HG03354 (cell line): ENCODE measurements around the gene SAT2.
"Not testable (repeated sequence)": the region's sequence is repeated elsewhere in the genome, so short reads cannot be mapped to it uniquely, and the experiment has no call there.

Experiments
- ATAC-seq: cut with Tn5 transposase; IDR thresholded peaks from one replicate; pipeline ENCODE4 v1.9.1; 2021; ENCODE audit warnings: mild to moderate bottlenecking; ENCODE audit not compliant: unreplicated experiment, poor library complexity, severe bottlenecking

The SAT2 gene

GRCh38 chr17:7597561-7597960 lies 30.1 kb downstream of the SAT2 start:
- ATAC-seq = not testable (repeated sequence)

GRCh38 chr17:7593296-7593695 lies 34.3 kb downstream of the SAT2 start:
- ATAC-seq = no peak

DNA sequence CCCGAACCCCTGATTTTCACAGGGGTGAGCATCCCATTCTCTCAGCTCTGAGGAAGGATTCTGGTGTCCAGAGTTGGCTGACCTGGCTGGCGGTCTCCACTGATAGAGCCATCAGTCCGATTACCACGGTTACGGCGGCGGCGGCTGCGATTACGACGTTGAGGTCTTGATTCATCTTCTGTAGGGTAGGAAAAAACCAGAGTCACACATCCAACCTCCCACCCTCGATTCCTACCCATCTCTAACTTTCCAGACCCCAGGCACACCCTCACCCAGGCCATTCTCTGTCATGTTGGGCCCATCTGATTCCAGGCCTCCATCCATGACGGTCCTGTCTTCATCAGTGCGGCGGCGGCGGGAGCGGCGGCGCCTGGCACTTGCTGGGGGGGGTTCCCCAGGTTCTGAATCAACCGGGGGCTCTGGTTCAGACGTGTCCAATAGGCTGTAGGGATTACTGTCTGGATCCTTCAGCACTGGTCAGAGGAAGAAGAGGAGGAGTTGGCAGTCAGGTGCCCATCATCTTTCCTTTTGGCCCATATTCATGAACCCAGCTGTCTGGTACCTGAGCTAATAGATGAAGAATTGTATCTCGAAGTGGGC lies 35.1 kb downstream of the SAT2 start:
- ATAC-seq = no peak

DNA sequence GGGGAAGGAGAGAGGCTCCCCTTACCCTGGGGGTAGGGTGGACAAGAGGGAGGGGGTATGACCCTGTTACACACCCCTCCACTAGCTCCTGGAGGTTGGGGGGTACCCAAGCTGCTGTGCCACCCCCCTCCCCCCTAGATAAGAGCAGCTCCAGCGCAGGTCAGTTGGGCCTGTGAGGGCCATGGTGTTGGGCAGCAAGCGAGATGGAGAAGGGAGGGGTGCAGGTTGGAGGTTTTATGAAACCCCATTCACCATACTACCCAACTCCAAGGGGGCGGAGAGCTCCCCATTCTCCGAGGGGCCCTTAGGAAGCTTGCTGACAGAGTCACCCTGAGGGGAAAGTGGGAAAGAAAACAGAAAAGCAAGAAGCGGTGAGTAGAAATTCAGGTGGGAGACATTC lies 36.0 kb downstream of the SAT2 start:
- ATAC-seq = no peak

DNA sequence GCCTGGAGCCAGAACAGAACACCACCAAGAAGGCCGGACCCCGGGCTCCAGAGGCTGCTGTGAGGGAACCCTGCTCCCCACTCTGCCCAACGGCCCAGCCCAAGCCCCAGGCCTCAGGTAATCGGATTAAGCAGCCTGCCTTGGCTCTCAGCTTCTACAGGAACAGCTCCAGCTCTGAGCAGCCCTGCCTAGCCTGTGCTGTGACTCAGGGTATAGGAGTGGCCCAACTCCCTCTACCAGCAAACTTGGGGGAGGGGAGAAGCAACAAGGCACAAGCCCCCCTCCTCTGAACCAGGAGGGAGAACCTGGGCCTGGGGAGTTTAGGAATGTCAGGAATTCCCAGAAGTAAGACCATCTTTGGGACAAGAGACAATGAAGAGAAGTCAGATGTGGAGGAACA lies 36.9 kb downstream of the SAT2 start:
- ATAC-seq = no peak

DNA sequence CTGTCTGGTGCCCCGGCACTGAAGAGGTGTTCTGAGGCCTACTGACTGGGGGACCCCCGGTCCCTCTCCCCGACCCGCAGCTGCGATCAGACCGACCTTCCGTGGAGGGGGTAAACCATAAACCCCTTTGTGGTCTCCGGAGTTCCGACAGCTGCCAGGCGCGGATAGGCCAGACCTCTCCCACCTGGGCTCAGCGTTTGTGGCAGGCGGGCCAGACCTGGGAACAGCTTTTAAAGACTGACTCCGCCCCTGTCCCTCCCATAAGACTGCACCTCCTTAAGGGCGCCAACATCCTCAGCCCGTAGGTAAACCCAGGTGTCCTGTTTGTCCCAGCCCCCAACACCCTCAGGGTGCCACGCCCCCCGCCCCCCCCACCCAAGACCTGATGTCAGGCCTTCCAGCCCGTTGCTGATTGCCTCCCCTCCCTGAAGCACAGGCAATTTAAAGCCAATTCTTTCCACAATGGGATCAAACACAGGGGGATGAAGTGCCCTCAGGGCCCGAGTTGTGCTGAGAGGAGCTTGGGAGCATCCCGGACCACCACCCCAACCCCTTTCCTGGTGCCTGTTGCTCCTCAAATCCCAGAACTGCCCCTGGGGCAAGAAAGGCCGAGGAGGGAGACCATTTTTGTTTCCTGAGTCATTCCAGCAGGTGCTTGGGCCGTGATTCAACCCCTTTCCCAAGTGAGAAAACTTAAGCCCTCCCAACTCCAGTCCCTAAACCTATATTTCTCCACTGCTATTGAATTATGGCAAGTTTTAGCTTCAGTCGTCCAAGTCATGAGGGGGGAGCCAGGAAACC lies 37.5 kb downstream of the SAT2 start, which contains the start of gene SOX15:
Gene SOX15, minus strand, starts transcription at position 204 of the 801 bp plus-strand sequence. CDS start 418 bp downstream, outside the sequence.
- no peak for ATAC-seq

DNA sequence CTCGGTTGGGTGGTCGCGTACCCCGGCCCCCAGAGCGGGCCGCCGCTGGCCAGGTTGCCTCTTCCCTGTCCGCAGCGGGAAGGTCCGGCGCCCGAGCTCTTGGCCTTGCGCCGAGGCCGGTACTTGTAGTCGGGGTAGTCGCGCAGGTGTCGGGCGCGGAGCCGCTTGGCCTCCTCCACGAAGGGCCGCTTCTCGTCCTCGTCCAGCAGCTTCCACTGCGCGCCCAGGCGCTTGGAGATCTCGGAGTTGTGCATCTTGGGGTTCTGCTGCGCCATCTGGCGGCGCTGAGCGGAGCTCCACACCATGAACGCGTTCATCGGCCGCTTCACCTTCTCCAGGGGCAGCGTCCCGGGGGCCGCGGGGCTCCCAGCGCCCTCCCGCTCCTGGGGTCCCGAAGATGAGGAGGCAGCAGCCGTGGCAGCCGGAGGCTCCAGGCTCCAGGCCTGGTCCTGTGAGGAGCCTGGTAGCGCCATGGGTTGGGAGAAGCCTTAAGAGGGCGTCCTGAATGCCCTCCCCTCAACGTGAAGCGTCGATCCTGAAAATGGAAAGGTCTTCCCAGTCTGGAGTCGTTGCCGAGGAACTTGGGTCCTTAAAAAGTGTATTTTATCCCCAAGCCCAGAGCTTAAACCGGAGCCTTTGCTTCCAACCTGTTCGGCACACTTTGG lies 38.3 kb downstream of the SAT2 start:
- no peak for ATAC-seq

DNA sequence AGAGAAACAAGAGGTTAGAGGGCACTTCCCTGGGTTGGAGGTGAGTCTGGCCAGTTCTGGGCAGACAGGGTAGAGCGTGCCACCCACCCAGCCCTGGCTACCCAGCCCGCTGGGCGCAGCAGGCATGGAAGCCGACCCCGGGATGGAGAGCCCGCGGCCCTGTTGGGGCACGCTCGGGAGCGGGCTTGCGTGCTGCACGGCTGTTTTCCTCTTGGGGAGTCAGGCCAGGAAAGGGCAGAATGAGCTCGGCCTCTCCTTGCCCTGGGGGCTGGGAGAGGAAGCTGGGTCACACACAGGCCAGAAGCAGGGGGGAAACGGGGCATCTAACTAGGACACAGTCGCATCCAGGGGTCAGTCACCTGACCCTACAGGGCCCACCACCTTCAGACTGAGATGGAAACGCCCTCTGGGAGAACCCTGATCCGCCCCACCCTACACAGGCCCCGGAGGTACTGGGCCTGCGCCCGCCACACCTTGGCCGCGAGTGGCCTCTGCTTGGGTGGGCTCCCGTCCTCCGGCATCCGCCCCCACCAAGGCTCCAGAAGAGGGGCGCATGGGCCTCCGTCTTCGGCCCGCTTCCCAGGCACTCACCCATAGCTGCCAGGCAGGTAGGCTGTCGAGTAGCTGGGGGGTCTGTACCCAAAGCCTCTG lies 38.9 kb downstream of the SAT2 start:
- no peak for ATAC-seq

DNA sequence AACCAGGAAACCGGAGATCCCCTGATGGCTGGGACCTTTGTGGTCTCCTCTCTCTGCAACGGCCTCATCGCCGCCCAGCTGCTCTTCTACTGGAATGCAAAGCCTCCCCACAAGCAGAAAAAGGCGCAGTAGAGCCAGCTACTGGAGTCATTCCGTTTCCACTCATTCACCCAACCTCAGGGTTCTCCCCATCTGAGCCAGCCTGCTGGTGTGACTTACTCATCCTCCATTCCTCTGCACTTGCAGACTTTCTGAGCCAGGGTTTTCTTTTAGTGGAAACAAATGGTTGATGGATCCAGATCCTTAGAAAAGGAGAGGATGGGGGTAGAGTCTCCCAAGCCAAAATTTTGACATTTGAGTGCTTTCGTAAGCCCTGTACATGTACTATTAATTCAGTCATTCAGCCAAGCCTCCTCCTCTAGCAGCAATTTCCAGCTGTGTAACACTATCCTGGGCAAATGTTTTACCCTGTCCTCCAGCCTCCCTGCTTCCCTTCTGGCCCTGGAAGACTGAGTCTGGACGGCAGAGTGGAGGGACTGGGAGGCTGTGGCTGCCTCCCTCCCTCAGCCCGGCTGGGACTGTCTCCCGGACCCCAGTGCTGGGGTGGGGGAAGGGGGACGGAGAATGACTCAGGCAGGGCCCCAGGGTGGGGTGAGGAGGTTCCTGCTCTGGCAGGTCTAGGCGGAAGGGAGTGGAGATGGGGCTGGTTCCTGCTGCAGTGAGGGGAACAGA lies 40.0 kb downstream of the SAT2 start:
- ATAC-seq = no peak

- no peak for ATAC-seq
Observed at GRCh38 chr17:7586673-7587419, 40.8 kb downstream of the SAT2 start.

DNA sequence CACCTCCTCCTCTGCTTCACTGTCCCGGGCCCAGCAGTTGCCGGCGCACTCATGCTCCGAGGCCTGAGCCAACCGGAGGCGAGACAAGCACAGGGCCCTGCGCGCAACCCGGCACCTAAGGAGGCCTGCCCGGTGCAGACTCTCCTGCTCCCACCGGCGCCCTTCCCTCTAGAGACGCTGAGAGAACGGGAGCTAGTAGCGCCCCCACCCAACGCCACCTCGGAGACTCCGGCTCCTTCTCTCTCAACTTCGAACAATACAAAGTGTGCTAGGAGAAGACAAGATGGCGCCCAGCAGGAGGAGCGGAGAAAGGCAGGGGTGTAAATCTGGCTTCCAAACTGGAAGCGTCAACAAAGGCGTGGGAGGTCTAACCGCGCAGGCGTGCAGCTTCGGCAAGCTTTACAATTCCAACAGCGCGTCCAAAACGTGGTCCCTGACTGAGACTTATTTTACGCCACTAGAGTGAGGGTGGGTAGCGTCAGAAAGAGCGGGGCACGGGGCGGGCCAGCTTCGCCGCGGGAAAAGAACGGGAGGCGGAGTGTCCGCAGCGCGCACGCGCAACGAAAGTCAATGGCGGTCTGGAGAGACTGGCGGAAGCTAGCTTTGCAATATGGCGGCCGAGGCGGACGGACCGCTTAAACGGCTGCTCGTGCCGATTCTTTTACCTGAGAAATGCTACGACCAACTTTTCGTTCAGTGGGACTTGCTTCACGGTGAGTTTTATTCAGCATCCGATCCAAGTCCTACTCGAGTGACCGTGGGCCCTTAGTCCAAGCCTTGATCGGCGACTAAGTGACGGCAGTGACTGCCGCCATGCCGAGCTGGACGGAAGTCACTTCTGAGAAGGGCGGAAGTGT lies 44.1 kb downstream of the SAT2 start, which contains the start of gene MPDU1:
Gene MPDU1, plus strand, starts transcription at position 600 of the 857 bp plus-strand sequence. Its CDS starts 11 bp downstream, at position 611.
- peak; percentile 80 for ATAC-seq

DNA sequence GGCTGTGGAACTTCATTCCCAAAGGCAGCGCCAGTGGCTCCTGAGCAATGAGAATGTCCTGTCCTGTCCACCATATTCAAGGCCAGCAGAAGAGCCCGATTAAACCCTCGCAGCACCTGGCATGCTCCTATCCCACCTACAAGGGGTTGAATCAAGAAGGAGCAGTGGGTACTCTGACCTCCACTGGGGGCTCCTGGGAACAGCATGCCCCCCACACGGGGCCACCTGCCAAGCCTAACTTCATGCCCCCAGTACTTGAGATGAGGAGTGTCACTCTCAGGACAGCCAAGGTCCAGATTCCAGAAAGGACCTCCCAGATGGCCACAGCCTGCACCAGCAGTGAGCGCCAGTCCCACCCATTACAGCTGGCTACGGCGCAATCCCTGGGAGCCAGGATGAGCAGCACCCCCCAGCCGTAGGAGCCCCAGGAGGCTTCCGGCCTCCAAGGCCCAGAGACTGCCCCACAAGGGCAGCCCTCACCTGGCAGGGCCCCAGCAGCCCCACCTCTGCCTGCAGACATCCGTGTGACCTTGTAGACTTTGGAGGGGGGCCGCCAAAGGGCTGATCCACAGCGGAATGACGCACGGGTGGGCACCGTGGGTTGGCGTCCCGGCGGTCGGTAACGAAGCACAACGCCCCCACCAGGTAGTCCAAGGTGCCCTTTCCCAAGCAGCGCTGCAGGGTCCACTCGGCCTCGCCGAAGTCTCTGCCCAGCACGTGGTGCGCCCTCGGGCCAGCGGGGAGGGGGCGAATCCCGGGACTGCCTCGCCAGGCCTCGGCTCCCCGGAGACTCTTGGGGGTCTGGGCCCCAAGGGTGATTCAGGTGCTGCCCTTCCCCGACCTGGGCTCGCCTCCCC lies 45.0 kb downstream of the SAT2 start:
- ATAC-seq = no peak

GRCh38 chr17:7580604-7581575 lies 46.7 kb downstream of the SAT2 start:
- no peak for ATAC-seq

DNA sequence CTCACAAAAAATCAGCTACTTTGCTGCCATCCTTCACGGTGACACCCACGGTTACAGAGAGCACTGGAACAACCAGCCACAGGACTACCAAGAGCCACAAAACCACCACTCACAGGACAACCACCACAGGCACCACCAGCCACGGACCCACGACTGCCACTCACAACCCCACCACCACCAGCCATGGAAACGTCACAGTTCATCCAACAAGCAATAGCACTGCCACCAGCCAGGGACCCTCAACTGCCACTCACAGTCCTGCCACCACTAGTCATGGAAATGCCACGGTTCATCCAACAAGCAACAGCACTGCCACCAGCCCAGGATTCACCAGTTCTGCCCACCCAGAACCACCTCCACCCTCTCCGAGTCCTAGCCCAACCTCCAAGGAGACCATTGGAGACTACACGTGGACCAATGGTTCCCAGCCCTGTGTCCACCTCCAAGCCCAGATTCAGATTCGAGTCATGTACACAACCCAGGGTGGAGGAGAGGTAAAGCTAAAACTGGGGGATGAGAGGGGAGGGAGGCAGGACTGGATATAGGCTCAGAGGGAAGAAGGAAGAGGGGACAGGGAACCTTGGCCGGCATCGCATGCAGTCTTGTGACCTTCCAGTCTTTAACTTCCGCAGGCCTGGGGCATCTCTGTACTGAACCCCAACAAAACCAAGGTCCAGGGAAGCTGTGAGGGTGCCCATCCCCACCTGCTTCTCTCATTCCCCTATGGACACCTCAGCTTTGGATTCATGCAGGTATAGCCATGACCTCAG lies 47.6 kb downstream of the SAT2 start:
- no peak for ATAC-seq
